ENCODE data around the gene ATP6AP1. TPM values are rescaled to one million over a fixed set of nuclear protein-coding genes. Genes with fewer than 3 reads are reported as not detected.

ATP6AP1 gene
- total and polyA plus RNA-seq, 10 of the 15 experiments (the other 5 are each of a cell fraction or from before 2014, with no cell fraction given): 4.5 to 56.4 (median 32.0) TPM

DNA sequence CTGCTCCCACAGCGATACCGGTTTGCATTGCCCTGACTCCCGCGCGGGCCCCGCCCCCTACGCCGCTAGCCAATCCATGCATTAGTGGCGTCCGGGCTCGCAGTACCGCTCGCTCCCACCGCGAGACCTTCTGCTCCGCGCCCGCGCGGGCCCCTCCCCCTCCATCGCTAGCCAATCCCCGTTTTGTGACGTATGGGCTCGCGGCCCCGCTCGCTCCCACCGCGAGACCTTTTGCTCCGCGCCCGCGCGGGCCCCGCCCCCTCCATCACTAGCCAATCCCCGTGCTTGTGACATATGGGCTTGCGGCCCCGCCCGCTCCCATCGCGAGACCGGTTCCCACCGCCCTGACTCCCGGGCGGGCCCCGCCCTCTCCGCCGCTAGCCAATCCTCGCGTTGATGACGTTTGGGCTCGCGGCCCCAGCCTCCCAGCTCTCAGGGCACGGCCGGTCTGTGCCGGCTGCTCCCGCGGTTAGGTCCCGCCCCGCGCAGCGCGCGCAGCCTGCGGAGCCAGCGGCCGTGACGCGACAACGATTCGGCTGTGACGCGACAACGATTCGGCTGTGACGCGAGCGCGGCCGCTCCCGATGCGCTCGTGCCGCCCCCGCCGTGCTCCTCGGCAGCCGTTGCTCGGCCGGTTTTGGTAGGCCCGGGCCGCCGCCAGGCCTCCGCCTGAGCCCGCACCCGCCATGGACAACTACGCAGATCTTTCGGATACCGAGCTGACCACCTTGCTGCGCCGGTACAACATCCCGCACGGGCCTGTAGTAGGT is 49.5 kb upstream of the ATP6AP1 start, which contains the start of gene EMD (continued):
- TF ChIP-seq SUPT20H (IDR thresholded peaks at IDR 0.05; ENCODE audit: borderline replicate concordance, control insufficient read depth, low read depth, low read length) (no peak), RFX5 (IDR thresholded peaks at IDR 0.05; ENCODE audit: low read depth, low read length) (peak; percentile 80), CHD2 (IDR thresholded peaks at IDR 0.05; ENCODE audit: borderline replicate concordance, low read depth, low read length) (peak; percentile 98), POLR2A (IDR thresholded peaks at IDR 0.05; ENCODE audit: low read depth, low read length) (peak; percentile 82), TBL1XR1 (IDR thresholded peaks at IDR 0.05; ENCODE audit: low read depth, low read length) (no peak)

DNA sequence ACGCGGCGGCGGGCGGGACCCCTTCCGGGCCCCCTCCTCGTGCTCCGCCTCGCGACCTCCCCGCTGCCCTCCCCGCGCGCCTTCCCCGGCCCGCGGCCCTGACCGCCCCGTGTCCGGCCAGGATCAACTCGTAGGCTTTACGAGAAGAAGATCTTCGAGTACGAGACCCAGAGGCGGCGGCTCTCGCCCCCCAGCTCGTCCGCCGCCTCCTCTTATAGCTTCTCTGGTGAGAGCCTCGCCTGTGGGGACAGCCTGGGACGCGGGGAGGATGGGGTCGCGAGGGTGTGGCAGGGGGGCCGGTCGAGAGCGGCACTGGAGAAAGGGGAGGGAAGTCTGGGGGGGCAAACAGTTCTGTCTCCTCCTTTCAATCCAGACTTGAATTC is 48.9 kb upstream of the ATP6AP1 start:
- peak overlapping the region; percentile 93 for H3K27ac ChIP-seq (ENCODE audit: control insufficient read depth, insufficient read depth)
- CTCF ChIA-PET: no interaction called here
- ATAC-seq (no peak), FAIRE-seq (no peak), DNase-seq (ENCODE audit: low read depth, low spot score) (no peak)
- no peaks in the 10 kb centered on the region; the same call in 2 of the 3 replicates for H3K9me3 ChIP-seq (replicated peaks; ENCODE audit: control insufficient read depth, insufficient read depth, low read length)
- H3K4me2 ChIP-seq (ENCODE audit: control insufficient read depth, insufficient read depth): peak overlapping the region; percentile 71; the same call in 1 of the 2 replicates
- SMC1A ChIA-PET (ENCODE audit: uncharacterized antibody, unreplicated experiment): no interaction called here
- H3K79me2 ChIP-seq (ENCODE audit: control insufficient read depth, insufficient read depth, low read length): peaks cover 15% of the 10 kb centered on the region
- TF ChIP-seq ATF2 (IDR thresholded peaks at IDR 0.05; ENCODE audit: low read length): no peak
- no peak for TF ChIP-seq PML (IDR thresholded peaks at IDR 0.05; ENCODE audit: low read length)
- TF ChIP-seq LARP7 (IDR thresholded peaks at IDR 0.05): peak; percentile 25; the same call in 1 of the 2 replicates
- TF ChIP-seq GATAD2B (conservative IDR thresholded peaks at IDR 0.05; ENCODE audit: low read depth): 0 out of 2 replicates have a peak, but pooled peaks have one; percentile 9
- TF ChIP-seq ATF7 (IDR thresholded peaks at IDR 0.05; ENCODE audit: low read depth): no peak
- no peak for TF ChIP-seq CBFB (IDR thresholded peaks at IDR 0.05; ENCODE audit: low read depth)
- no peak for TF ChIP-seq ZNF274 (IDR thresholded peaks at IDR 0.05; ENCODE audit: insufficient read depth, insufficient read length)
- TF ChIP-seq NKRF (conservative IDR thresholded peaks at IDR 0.05): 0 out of 2 replicates have a peak, but pooled peaks have one; percentile 9
- TF ChIP-seq GABPA (IDR thresholded peaks at IDR 0.05; ENCODE audit: low read depth): no peak
- TF ChIP-seq ZNF687 (IDR thresholded peaks at IDR 0.05): 0 out of 2 replicates have a peak, but pooled peaks have one; percentile 21
- H3K27me3 ChIP-seq (replicated peaks in 1 of 2; ENCODE audit: control insufficient read depth in 2 of 2, insufficient read depth in 2 of 2, low read length in 1 of 2): no peaks in the 10 kb centered on the region
- no TSS peak for BruUV-seq (replicated peaks)
- intact Hi-C loops (cut with micrococcal nuclease; ENCODE audit: unreplicated experiment) (loop anchor here (1.0 to 10.0 kb wide), 2 partner anchors 10 to 45 kb away; partner anchors contain the start of gene ATP6AP1), in situ Hi-C loops (cut with MboI) (loop anchor here (5.0 kb wide), 1 partner anchor 158 kb away; no protein-coding TSS in a partner anchor)
- no peak overlapping the region for H2AFZ ChIP-seq (ENCODE audit: control insufficient read depth, low read depth, low read length)
- no peaks in the 10 kb centered on the region; a peak in 1 of 4 replicates for H3K36me3 ChIP-seq (ENCODE audit: control insufficient read depth in 2 of 2, insufficient read depth in 2 of 2, low read length in 1 of 2)
- WGBS (ENCODE audit: insufficient coverage, insufficient replicate concordance, low lambda C conversion rate, missing lambda C conversion rate): 22% methylated on average over 12 of the region's 38 CpGs
- H3K4me3 ChIP-seq: peak overlapping the region; percentile 88
- peak overlapping the region; percentile 93 for H3K9ac ChIP-seq (ENCODE audit: control insufficient read depth, insufficient read depth, low read length)
- no peaks in the 10 kb centered on the region; the same call in 1 of the 2 replicates for H3K4me1 ChIP-seq (ENCODE audit: control insufficient read depth, insufficient read depth, low read length)
- POLR2A ChIA-PET: interaction anchor here (0.7 to 1.3 kb wide), 3 partner anchors 9 to 110 kb away, joined by 3 to 4 read pairs (median 3); partner anchors contain the start of gene RPL10
- H4K20me1 ChIP-seq (ENCODE audit: control insufficient read depth, insufficient read depth): no peaks in the 10 kb centered on the region
- RAD21 ChIA-PET (ENCODE audit: unreplicated experiment): interaction anchor here (0.5 to 0.6 kb wide), 2 partner anchors 140 to 291 kb away, joined by 3 read pairs; no protein-coding TSS in a partner anchor

Measured in GM12878 (cell line).